Activated CD8-positive, alpha-beta memory T cell treated with anti-CD3 and anti-CD28 coated beads, Interleukin-2, amount 10 ng/mL, durations not matched to agents 7 days and 5 days (primary cell): ENCODE results near the gene MSANTD1. TPM values are rescaled to one million over a fixed set of nuclear protein-coding genes. Genes with fewer than 3 reads are reported as not detected.

ENCODE experiments used
- ATAC-seq: fragments of 150-1000 bp; cut with Tn5 transposase; one replicate; pipeline ENCODE4 v1.10.0; 2021; ENCODE audit warnings: moderate library complexity
- CTCF ChIA-PET: fragments of 350-600 bp; sonication (Branson Sonifier 250); formaldehyde crosslinking; loops from one replicate; lab custom pipeline; 2021; ENCODE audit warnings: antibody characterized with exemption; lab: Charles Lee
- DNase-seq: peaks from one replicate; pipeline ENCODE4 v3.0.0-alpha.2; 2020
- H3K27ac Mint-ChIP-seq: one replicate; pipeline ENCODE4 v1.8.0; 2021; ENCODE audit warnings: mild to moderate bottlenecking, mixed read lengths
- H3K27me3 Mint-ChIP-seq: one replicate; pipeline ENCODE4 v1.8.0; 2021; ENCODE audit warnings: mixed read lengths
- H3K36me3 Mint-ChIP-seq: one replicate; pipeline ENCODE4 v1.8.0; 2021; ENCODE audit warnings: mild to moderate bottlenecking, mixed read lengths
- H3K4me1 Mint-ChIP-seq: one replicate; pipeline ENCODE4 v1.8.0; 2021; ENCODE audit warnings: mixed read lengths
- H3K4me3 Mint-ChIP-seq: one replicate; pipeline ENCODE4 v1.8.0; 2021; ENCODE audit warnings: mild to moderate bottlenecking, moderate library complexity, mixed read lengths
- H3K9me3 Mint-ChIP-seq: one replicate; pipeline ENCODE4 v1.8.0; 2022; ENCODE audit warnings: low read depth, mixed read lengths
- total RNA-seq, 2 experiments: library from RNA; stranded (reverse); gene quantifications; one replicate each; pipeline ENCODE4 v1.2.3, GENCODE V29; 2021

Gene MSANTD1
- total RNA-seq, 2 experiments from 2014 or later: 0.73 to 0.82 TPM

DNA sequence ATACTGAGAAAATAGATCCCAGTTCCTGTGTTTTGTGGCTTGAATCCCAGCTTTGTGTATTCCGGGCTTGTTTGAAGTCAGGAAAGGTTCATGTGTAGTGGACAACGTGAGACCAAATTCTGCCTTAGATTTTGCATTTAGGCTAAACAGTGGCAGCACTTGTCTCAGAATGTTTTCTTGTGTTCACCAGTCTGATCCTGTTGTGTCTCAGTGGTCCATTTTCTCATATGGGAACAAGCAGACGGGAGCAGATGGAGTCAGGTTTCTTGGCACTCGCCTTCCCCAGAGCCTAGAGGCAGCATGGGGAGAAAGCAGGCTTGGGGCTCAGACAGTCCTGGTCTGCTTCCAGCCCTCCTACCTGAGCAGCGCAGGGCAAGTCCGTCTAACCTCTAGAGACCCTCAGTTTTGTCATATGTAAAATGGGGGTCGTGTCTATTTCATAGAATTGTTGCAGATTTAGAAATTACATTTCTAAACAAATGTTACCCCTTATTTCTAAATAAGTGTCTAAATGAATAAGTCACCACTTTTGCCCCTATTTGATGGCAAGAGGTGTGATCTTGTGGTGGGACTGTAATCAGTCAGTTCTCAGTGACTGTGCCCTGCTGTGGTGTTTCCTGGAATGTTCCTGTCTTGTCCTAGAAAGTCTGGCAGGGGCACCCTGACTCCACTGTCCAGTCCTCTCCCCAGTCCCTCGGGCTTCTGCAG lies 28.3 kb upstream of the MSANTD1 start:
- Mint-ChIP-seq H3K4me3 (no peak overlapping the region), H3K27ac (peak overlapping the region; percentile 56), H3K36me3 (peaks cover 24% of the 10 kb centered on the region), H3K9me3 (no peaks in the 10 kb centered on the region), H3K4me1 (peaks cover 25% of the 10 kb centered on the region), H3K27me3 (no peaks in the 10 kb centered on the region)
- CTCF ChIA-PET: no interaction called here
- ATAC-seq: peak; percentile 47
- DNase-seq: peak; percentile 48

DNA sequence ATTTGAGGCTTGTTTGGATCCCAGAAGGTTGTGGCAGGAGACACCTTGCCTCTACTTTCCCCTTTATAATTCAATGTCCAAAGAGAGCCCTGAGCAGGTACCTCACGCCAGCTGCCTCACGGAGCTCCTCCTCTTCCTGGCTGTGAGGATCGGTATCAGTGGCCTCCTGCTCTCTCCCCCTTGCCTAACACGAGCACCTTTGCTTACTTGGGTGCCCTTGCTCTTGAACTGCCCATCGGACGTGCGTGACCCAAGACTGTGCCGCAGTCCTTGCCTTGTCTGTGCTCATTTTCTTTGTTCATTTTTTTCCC lies 27.8 kb upstream of the MSANTD1 start:
- peaks cover 24% of the 10 kb centered on the region for H3K36me3 Mint-ChIP-seq
- H3K4me1 Mint-ChIP-seq: peaks cover 25% of the 10 kb centered on the region
- H3K27ac Mint-ChIP-seq: peak overlapping the region; percentile 56

GRCh38 chr4:3221996-3222395 lies 27.0 kb upstream of the MSANTD1 start:
- DNase-seq (no peak), ATAC-seq (no peak)
- H3K27me3 Mint-ChIP-seq: no peaks in the 10 kb centered on the region
- no peak overlapping the region for H3K4me3 Mint-ChIP-seq
- peaks cover 20% of the 10 kb centered on the region for H3K36me3 Mint-ChIP-seq
- CTCF ChIA-PET: no interaction called here
- peaks cover 25% of the 10 kb centered on the region for H3K4me1 Mint-ChIP-seq
- H3K9me3 Mint-ChIP-seq: no peaks in the 10 kb centered on the region
- H3K27ac Mint-ChIP-seq: no peak overlapping the region

More for the DNA sequence above, 27.8 kb upstream of the MSANTD1 start:
- Mint-ChIP-seq H3K27me3 (no peaks in the 10 kb centered on the region), H3K9me3 (no peaks in the 10 kb centered on the region), H3K4me3 (no peak overlapping the region)
- CTCF ChIA-PET: no interaction called here
- no peak for DNase-seq
- ATAC-seq: peak; percentile 25

DNA sequence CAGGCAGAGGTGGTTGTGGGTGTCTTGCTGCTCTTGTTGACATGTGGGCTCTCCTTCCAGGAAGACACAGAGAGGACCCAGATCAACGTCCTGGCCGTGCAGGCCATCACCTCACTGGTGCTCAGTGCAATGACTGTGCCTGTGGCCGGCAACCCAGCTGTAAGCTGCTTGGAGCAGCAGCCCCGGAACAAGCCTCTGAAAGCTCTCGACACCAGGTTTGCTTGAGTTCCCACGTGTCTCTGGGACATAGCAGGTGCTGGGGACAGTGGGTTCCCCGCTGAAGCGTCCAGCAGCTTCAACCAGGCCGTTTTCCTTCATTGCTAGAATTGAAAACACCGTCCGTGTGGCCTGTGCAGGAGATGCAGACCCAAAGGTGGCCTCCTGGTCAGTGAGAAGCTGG lies 25.6 kb upstream of the MSANTD1 start:
- DNase-seq (no peak), ATAC-seq (no peak)
- peaks cover 20% of the 10 kb centered on the region for H3K36me3 Mint-ChIP-seq
- no peak overlapping the region for H3K4me3 Mint-ChIP-seq
- peaks cover 25% of the 10 kb centered on the region for H3K4me1 Mint-ChIP-seq
- no peaks in the 10 kb centered on the region for H3K27me3 Mint-ChIP-seq
- no peaks in the 10 kb centered on the region for H3K9me3 Mint-ChIP-seq
- CTCF ChIA-PET: interaction anchor here (1.2 to 1.4 kb wide), 2 partner anchors 9 to 66 kb away, joined by 3 read pairs; no protein-coding TSS in a partner anchor
- no peak overlapping the region for H3K27ac Mint-ChIP-seq

DNA sequence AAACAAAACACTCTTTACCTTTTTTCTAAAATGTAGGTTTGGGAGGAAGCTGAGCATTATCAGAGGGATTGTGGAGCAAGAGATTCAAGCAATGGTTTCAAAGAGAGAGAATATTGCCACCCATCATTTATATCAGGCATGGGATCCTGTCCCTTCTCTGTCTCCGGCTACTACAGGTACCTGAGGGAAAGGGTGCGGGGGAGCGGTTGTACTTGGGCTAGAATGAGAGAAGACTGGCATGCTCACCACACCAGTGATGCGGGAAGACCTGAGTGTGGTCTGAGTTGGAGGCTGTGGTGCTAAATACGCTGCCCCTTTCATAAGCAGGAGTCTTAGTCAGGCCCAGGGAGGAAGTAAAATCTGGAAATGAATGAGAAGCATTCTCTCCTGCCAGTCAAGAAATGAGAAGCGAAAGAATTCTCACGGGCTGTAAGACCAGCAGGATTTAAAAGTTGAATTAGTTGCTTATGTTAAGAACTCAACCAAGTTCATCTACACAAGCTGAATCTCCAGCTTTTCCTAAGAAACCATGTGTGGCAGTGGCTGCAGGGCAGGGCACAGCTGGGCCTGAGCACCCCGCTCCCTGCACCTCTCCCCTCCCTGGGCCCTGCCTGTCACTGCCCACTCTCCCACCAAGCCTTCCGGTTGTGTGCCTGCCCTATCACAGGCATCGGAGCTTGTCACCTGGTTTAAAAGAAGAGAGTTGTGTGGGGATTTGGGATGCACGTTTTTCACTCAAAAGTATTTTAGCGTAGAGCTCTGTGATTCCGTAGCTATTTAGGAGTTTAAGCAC lies 24.8 kb upstream of the MSANTD1 start:
- H3K36me3 Mint-ChIP-seq: peaks cover 20% of the 10 kb centered on the region
- H3K27me3 Mint-ChIP-seq: no peaks in the 10 kb centered on the region
- CTCF ChIA-PET: interaction anchor here (1.2 to 2.8 kb wide), 5 partner anchors 10 to 67 kb away, joined by 3 to 10 read pairs (median 3); no protein-coding TSS in a partner anchor
- no peak for ATAC-seq
- DNase-seq: no peak
- no peak overlapping the region for H3K27ac Mint-ChIP-seq
- H3K9me3 Mint-ChIP-seq: peaks cover under 1% of the 10 kb centered on the region
- peaks cover 21% of the 10 kb centered on the region for H3K4me1 Mint-ChIP-seq
- no peak overlapping the region for H3K4me3 Mint-ChIP-seq

GRCh38 chr4:3225071-3225850 lies 23.7 kb upstream of the MSANTD1 start:
- Mint-ChIP-seq H3K4me3 (no peak overlapping the region), H3K9me3 (peaks cover 5% of the 10 kb centered on the region), H3K27ac (no peak overlapping the region), H3K27me3 (no peaks in the 10 kb centered on the region), H3K36me3 (peaks cover 23% of the 10 kb centered on the region), H3K4me1 (peaks cover 12% of the 10 kb centered on the region)
- DNase-seq (no peak), ATAC-seq (no peak)
- CTCF ChIA-PET: interaction anchor here (1.1 to 2.8 kb wide), 4 partner anchors 14 to 218 kb away, joined by 3 to 10 read pairs (median 4); no protein-coding TSS in a partner anchor

GRCh38 chr4:3225936-3226335 lies 23.0 kb upstream of the MSANTD1 start:
- DNase-seq (no peak), ATAC-seq (no peak)
- CTCF ChIA-PET: interaction anchor here (1.1 to 2.8 kb wide), 3 partner anchors 15 to 218 kb away, joined by 3 to 10 read pairs (median 5); no protein-coding TSS in a partner anchor
- Mint-ChIP-seq H3K4me1 (peaks cover 7% of the 10 kb centered on the region), H3K4me3 (no peak overlapping the region), H3K36me3 (peaks cover 29% of the 10 kb centered on the region), H3K27ac (peak overlapping the region; percentile 40), H3K27me3 (no peaks in the 10 kb centered on the region), H3K9me3 (peaks cover 5% of the 10 kb centered on the region)

DNA sequence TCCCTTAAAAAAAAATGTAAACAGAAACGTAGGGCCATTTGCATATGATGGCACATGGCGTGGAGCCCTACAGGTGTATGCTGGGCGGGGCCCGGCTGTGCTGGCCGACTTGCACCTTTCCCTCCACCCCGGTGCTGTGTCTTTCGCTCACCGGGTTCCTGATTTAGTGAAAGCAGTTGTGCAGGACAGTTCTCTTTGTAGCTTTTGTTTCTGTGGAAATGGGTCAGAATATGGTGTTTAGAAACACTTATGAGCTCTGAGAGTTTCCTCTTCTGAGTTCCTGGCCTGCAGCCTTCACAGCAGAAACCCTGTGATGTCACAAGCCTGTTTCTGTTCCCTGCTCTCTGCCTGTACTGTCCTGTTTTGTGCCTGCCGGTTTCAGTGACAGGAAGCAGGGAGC lies 22.5 kb upstream of the MSANTD1 start:
- no peak for DNase-seq

DNA sequence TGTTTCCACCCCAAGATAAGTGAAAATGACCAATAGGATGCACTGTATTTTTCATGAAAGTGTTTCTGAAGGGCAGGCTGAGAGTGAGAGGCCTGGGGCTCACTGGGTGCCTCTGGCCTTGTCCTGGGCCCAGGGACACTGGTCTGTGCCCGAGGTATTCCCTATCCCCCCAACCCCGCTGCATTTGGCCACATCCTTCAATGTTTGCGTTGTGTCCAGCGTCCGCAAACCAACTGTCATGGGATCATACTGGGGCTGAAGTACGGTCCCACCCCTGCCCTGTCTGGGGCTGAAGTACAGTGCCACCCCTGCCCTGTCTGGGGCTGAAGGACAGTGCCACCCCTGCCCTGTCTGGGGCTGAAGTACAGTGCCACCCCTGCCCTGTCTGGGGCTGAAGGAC lies 22.0 kb upstream of the MSANTD1 start:
- ATAC-seq (no peak), DNase-seq (no peak)
- CTCF ChIA-PET: interaction anchor here (2.8 kb wide), 1 partner anchor 34 kb away, joined by 10 read pairs; no protein-coding TSS in a partner anchor
- H3K4me1 Mint-ChIP-seq: no peaks in the 10 kb centered on the region
- no peaks in the 10 kb centered on the region for H3K27me3 Mint-ChIP-seq
- H3K36me3 Mint-ChIP-seq: peaks cover 26% of the 10 kb centered on the region
- H3K4me3 Mint-ChIP-seq: no peak overlapping the region
- H3K27ac Mint-ChIP-seq: peak overlapping the region; percentile 49
- peaks cover 5% of the 10 kb centered on the region for H3K9me3 Mint-ChIP-seq

More for the DNA sequence above, 22.5 kb upstream of the MSANTD1 start:
- Mint-ChIP-seq H3K27ac (peak overlapping the region; percentile 49), H3K36me3 (peaks cover 25% of the 10 kb centered on the region), H3K4me3 (no peak overlapping the region), H3K27me3 (no peaks in the 10 kb centered on the region), H3K4me1 (peaks cover 1% of the 10 kb centered on the region), H3K9me3 (peaks cover 5% of the 10 kb centered on the region)
- CTCF ChIA-PET: interaction anchor here (2.8 kb wide), 1 partner anchor 34 kb away, joined by 10 read pairs; no protein-coding TSS in a partner anchor
- no peak for ATAC-seq

- DNase-seq (no peak), ATAC-seq (no peak)
- H3K27me3 Mint-ChIP-seq: no peaks in the 10 kb centered on the region
- H3K36me3 Mint-ChIP-seq: peaks cover 26% of the 10 kb centered on the region
- no peaks in the 10 kb centered on the region for H3K4me1 Mint-ChIP-seq
- H3K9me3 Mint-ChIP-seq: peaks cover 5% of the 10 kb centered on the region
- CTCF ChIA-PET: no interaction called here
- no peak overlapping the region for H3K27ac Mint-ChIP-seq
- H3K4me3 Mint-ChIP-seq: no peak overlapping the region
These were observed 20.9 kb upstream of the MSANTD1 start for GRCh38 chr4:3227878-3228675.

- ATAC-seq (no peak), DNase-seq (no peak)
- Mint-ChIP-seq H3K9me3 (peaks cover 5% of the 10 kb centered on the region), H3K27me3 (no peaks in the 10 kb centered on the region), H3K36me3 (peaks cover 26% of the 10 kb centered on the region), H3K27ac (no peak overlapping the region), H3K4me1 (no peaks in the 10 kb centered on the region), H3K4me3 (no peak overlapping the region)
- CTCF ChIA-PET: no interaction called here
These were observed 20.1 kb upstream of the MSANTD1 start for GRCh38 chr4:3228881-3229280.

GRCh38 chr4:3229328-3229727 lies 19.6 kb upstream of the MSANTD1 start:
- Mint-ChIP-seq H3K27me3 (no peaks in the 10 kb centered on the region), H3K4me1 (no peaks in the 10 kb centered on the region), H3K9me3 (peaks cover 5% of the 10 kb centered on the region), H3K36me3 (peaks cover 26% of the 10 kb centered on the region), H3K27ac (no peak overlapping the region), H3K4me3 (no peak overlapping the region)
- CTCF ChIA-PET: no interaction called here
- no peak for DNase-seq
- no peak for ATAC-seq
